Fibroblast of lung (primary cell): Measurements from ENCODE around the gene ZFP64. TPM values are rescaled to one million over a fixed set of nuclear protein-coding genes. Genes with fewer than 3 reads are reported as not detected.
A peak's percentile ranks its signal among the peaks of the same experiment; 100 is the strongest.

Source experiments
- DNase-seq, 2 donors: peaks; one replicate each; pipeline versions ENCODE4 v3.0.0 to v3.0.0-alpha.2; 2010; ENCODE audit warnings: low read depth in 2 of 2
- H2AFZ ChIP-seq: 2 replicates; pipeline ENCODE4 v1.5.1; 2012; ENCODE audit warnings: low read length, control low read depth, inconsistent platforms
- H3K27ac ChIP-seq: 2 replicates; pipeline ENCODE4 v1.5.1; 2011; ENCODE audit warnings: low read length, control low read depth; ENCODE audit not compliant: insufficient read depth
- H3K27me3 ChIP-seq: 2 replicates; pipeline ENCODE4 v1.5.1; 2011; ENCODE audit warnings: mild to moderate bottlenecking, low read length; ENCODE audit not compliant: control insufficient read depth, insufficient read depth
- H3K36me3 ChIP-seq: 2 replicates; pipeline ENCODE4 v1.5.1; 2011; ENCODE audit warnings: low read length; ENCODE audit not compliant: control insufficient read depth, insufficient read depth
- H3K4me1 ChIP-seq: 2 replicates; pipeline ENCODE4 v1.5.1; 2011; ENCODE audit warnings: low read length; ENCODE audit not compliant: control insufficient read depth, insufficient read depth; ENCODE audit errors: extremely low read depth
- H3K4me2 ChIP-seq: 2 replicates; pipeline ENCODE4 v1.5.1; 2011; ENCODE audit warnings: low read length, control low read depth; ENCODE audit not compliant: insufficient read depth; ENCODE audit errors: extremely low read depth
- H3K4me3 ChIP-seq, 4 experiments: fragments of 200-600 bp in 1 of 4; sonication (generic) in 1 of 4; replicated peaks in 1 of 4; 2 replicates each; pipeline ENCODE4 v1.5.1; 2011 to 2016; ENCODE audit warnings: low read length in 4 of 4, low read depth in 3 of 4, mild to moderate bottlenecking in 3 of 4, control low read depth in 2 of 4, inconsistent platforms in 1 of 4, mixed read lengths in 1 of 4; ENCODE audit not compliant: insufficient read depth in 1 of 4; ENCODE audit errors: control extremely low read depth in 1 of 4
- H3K79me2 ChIP-seq: 2 replicates; pipeline ENCODE4 v1.5.1; 2012; ENCODE audit warnings: mild to moderate bottlenecking, low read length, inconsistent platforms; ENCODE audit not compliant: control insufficient read depth, insufficient read depth
- H3K9ac ChIP-seq: 2 replicates; pipeline ENCODE4 v1.5.1; 2011; ENCODE audit warnings: mild to moderate bottlenecking, low read length, control low read depth; ENCODE audit not compliant: insufficient read depth
- H3K9me3 ChIP-seq: 2 replicates; pipeline ENCODE4 v1.5.1; 2012; ENCODE audit warnings: low read depth, low read length; ENCODE audit not compliant: control insufficient read depth, insufficient read depth
- H4K20me1 ChIP-seq: 2 replicates; pipeline ENCODE4 v1.5.1; 2011; ENCODE audit warnings: low read length; ENCODE audit not compliant: control insufficient read depth, insufficient read depth; ENCODE audit errors: extremely low read depth
- CTCF ChIP-seq, 2 donors: IDR thresholded peaks in 1 of 2; conservative IDR thresholded peaks in 1 of 2; 1 replicate in 1 of 2; 2 replicates in 1 of 2; pipeline ENCODE4 v1.5.1; 2011 to 2012; ENCODE audit warnings: low read length in 2 of 2, control low read depth in 1 of 2, inconsistent platforms in 1 of 2, low read depth in 1 of 2, mild to moderate bottlenecking in 1 of 2
- EZH2 ChIP-seq: IDR thresholded peaks from 2 replicates; pipeline ENCODE4 v1.5.1; 2012; ENCODE audit warnings: low read length, control low read depth, mild to moderate bottlenecking; ENCODE audit errors: missing control alignments
- polyA plus RNA-seq, 2 donors: library from polyadenylated mRNA; depleted of rRNA in 1 of 2; stranded (reverse) in 1 of 2; unstranded in 1 of 2; fragments of >200 nt; gene quantifications; 2 replicates each; pipeline ENCODE4 v1.2.1, GENCODE V29; 2011 to 2012; ENCODE audit warnings: missing spikeins in 1 of 2
- total RNA-seq: library from RNA; depleted of rRNA; stranded (reverse); fragments of >200 nt; gene quantifications from 2 replicates; pipeline ENCODE4 v1.2.1, GENCODE V29; 2014

Gene ZFP64
- total and polyA plus RNA-seq, 2 donors (not counting 1 experiment from before 2014, with no cell fraction given): 14.7 to 15.0 TPM

GRCh38 chr20:52168116-52168515 lies 23.5 kb downstream of the ZFP64 start:
- Histone ChIP-seq H3K9ac (no peak overlapping the region), H3K27ac (no peak overlapping the region), H2AFZ (no peak overlapping the region), H3K4me2 (no peak overlapping the region), H3K27me3 (no peaks in the 10 kb centered on the region), H3K4me1 (no peaks in the 10 kb centered on the region), H3K36me3 (no peaks in the 10 kb centered on the region), H4K20me1 (no peaks in the 10 kb centered on the region), H3K9me3 (no peaks in the 10 kb centered on the region), H3K4me3 (no peak overlapping the region), H3K79me2 (no peaks in the 10 kb centered on the region)
- peak in 1 of 2 donors; percentile 6 for DNase-seq
- TF ChIP-seq CTCF (conservative IDR thresholded peaks at IDR 0.05 in 1 of 2, IDR thresholded peaks at IDR 0.05 in 1 of 2; ENCODE audit: low read depth in 1 of 2, low read length in 2 of 2) (no peak), EZH2 (no peak)

- Histone ChIP-seq H3K4me2 (no peak overlapping the region), H3K9me3 (no peaks in the 10 kb centered on the region), H3K36me3 (no peaks in the 10 kb centered on the region), H3K4me3 (no peak overlapping the region), H3K27ac (no peak overlapping the region), H3K27me3 (no peaks in the 10 kb centered on the region), H2AFZ (no peak overlapping the region), H3K9ac (no peak overlapping the region), H4K20me1 (no peaks in the 10 kb centered on the region), H3K79me2 (no peaks in the 10 kb centered on the region), H3K4me1 (no peaks in the 10 kb centered on the region)
- no peak for DNase-seq
- TF ChIP-seq EZH2: no peak
Measured at GRCh38 chr20:52167232-52167840, 24.2 kb downstream of the ZFP64 start.

- Histone ChIP-seq H2AFZ (no peak overlapping the region), H3K4me1 (no peaks in the 10 kb centered on the region), H3K79me2 (no peaks in the 10 kb centered on the region), H3K9ac (no peak overlapping the region), H3K4me3 (no peak overlapping the region), H3K27me3 (no peaks in the 10 kb centered on the region), H3K4me2 (no peak overlapping the region), H4K20me1 (no peaks in the 10 kb centered on the region), H3K9me3 (no peaks in the 10 kb centered on the region), H3K36me3 (no peaks in the 10 kb centered on the region), H3K27ac (no peak overlapping the region)
- no peak for DNase-seq
- TF ChIP-seq CTCF (conservative IDR thresholded peaks at IDR 0.05 in 1 of 2, IDR thresholded peaks at IDR 0.05 in 1 of 2; ENCODE audit: low read depth in 1 of 2, low read length in 2 of 2): no peak
- no peak for TF ChIP-seq EZH2
Measured at GRCh38 chr20:52166150-52166549, 25.4 kb downstream of the ZFP64 start.
